ENCODE data around the gene KCNH1. TPM values are rescaled to one million over a fixed set of nuclear protein-coding genes. Genes with fewer than 3 reads are reported as not detected.

The KCNH1 gene
- total RNA-seq, 1 experiment from 2014 or later = not detected

DNA sequence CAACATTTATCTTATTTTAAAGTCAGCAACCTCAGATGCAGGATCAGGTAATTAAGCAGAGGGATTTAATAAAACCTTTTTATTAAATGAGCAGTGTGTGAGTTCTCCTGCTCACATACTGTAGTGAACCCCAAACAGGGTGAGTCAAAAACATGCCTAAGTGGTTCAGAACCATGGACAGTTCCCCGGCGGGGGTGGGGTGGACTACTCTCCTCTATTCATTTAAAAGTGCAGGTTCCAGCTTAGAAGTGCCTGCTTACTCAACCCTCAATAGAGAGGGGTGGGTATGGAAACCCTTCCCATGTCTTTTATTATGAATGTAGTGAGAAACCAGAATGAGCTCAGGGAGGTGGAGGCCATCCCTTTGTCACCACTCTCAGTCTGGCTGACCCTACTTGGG is 407.3 kb downstream of the KCNH1 start:
- DNase-seq (ENCODE audit: low spot score) = peak; percentile 19

DNA sequence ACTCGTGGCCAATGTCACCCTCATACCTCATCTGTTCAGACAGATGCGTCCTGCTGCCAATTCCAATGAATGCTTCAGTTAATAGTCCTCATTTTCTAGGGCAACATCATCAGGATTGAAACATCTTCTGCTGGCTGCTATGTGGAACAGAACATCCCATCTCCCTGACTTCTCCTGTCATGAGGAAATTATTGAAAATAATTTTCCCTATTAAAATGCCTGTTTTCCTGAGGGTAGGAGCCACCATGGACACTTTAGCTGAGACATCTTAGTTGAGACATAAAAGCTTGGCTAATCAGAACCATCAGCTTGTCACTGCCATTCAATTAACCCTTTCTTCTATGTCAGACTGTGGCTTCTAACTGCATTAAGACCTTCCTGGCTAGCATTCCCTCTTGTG is 409.2 kb downstream of the KCNH1 start:
- DNase-seq (ENCODE audit: low spot score) = no peak

DNA sequence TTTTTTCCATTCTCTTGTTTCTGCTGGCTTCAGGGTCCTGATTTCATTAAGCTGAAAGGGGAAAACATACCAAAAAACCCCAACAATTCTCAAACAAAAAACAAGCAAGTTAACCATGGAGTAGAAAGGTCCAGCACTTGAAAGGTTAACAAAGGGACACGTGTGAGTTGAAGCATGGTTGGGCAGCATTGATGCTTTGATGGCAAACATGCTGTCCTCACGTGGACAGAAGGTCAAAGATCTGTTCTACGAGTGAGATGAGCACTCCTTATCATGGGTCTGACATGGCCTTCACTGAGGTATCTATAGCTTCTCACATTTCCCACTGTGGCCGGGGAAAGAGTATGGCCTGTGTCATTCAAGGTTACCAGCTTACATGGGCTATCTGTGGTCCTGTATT is 410.3 kb downstream of the KCNH1 start:
- DNase-seq (ENCODE audit: low spot score) = no peak

DNA sequence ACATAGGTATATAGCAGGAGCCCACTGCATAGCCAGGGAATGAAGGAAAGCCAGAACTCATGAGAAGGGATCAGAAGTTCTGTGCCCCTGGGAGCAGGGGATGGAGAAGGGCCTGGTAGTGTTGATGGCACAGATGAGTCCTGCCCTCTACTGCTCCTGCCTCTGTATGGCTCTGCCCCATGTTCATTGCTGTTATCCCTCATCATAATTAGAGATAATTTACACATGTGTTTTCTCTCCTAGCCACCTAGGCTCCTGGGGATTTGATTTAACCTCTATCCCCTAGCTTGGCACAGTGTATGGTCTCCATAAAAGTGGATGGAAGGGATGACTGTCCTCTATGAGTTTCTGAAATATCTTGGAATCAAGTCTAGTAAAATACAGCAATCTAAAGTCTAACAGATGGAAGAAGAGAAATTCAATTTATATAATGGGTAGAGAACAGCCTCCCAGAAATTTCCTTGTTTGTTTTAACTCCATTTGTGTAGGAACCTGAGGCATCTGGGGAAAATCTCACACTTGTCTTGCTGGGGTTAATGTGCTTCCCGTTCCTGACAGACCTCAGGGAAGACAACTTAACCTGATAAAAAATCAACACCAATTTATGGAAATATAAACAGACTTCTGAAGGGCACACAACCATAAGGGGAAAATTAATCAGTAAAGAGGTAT is 411.4 kb downstream of the KCNH1 start:
- no peak for DNase-seq (ENCODE audit: low spot score)

DNA sequence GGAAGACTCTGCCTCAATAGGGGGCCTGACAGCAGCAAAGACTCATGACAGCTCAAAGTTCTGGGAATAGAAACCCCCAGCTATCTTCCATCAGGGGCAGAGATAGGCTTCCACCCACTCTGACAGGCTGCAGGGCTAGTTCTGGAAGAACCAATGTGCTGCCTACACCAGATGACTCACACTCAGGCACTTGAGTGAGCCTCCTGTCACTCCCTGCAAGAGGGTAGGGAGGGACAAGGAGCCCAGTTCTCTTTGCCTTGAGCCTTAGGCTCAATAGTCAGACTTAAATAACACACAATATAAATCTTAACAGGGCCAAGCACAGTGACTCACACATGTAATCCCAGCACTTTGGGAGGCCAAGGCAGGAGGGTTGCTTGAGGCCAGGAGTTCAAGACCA is 418.9 kb downstream of the KCNH1 start:
- no peak for DNase-seq (ENCODE audit: low spot score)

DNA sequence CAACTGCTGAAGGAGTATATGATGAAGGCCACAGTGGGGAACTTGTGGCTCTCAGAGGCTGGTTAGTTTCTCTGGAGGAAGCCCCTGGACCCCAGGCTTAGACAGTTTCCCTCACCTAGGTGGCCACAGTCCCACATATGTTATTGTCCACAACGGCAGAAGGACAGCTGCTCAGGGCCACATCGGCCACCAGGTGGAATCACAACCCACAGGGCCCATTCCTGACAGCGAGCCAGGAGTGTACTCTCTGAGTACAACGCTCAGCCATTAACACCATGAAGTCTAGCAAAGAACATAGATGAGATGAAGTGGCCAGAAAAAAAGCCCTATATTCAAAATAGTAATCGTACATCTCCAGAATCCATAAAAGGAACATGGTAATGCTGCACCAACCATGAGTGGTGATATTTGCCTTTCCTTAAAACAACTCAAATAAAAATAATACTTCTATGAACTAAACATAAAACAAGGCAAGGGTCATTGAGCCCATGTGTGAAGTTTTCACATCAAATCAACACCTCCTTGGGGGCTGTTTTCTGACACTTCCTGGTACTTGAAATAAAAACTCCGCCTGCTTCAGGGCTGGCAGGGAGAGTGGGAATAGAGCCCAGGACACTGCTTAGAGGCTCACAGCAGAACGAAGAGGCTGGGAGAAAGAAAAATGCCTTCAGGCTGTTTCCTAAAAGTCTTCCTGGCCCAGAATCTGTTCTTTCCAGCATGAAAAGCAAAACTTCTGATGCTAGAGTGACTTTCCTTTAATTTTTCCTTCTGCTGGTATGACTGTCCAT is 421.9 kb downstream of the KCNH1 start:
- peak; percentile 25 for DNase-seq (ENCODE audit: low spot score)

DNA sequence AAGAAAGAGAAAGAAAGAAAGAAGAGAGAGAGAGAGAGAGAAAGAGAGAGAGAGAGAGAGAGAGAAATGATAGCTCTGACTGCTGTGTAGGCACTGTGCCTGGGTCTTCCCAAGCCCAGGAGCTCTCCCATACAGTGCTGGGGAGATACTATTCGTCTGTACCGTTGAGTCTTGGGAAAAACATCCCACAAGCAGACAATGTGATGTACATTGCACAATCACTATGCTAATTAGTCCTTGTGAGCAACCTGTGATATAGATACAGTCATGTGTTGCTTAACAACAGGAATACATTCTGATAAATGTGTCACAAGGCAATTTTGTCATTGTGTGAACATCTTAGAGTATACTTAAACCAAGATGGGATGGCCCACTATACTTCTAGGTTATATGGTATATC is 424.2 kb downstream of the KCNH1 start:
- no peak for DNase-seq (ENCODE audit: low spot score)

DNA sequence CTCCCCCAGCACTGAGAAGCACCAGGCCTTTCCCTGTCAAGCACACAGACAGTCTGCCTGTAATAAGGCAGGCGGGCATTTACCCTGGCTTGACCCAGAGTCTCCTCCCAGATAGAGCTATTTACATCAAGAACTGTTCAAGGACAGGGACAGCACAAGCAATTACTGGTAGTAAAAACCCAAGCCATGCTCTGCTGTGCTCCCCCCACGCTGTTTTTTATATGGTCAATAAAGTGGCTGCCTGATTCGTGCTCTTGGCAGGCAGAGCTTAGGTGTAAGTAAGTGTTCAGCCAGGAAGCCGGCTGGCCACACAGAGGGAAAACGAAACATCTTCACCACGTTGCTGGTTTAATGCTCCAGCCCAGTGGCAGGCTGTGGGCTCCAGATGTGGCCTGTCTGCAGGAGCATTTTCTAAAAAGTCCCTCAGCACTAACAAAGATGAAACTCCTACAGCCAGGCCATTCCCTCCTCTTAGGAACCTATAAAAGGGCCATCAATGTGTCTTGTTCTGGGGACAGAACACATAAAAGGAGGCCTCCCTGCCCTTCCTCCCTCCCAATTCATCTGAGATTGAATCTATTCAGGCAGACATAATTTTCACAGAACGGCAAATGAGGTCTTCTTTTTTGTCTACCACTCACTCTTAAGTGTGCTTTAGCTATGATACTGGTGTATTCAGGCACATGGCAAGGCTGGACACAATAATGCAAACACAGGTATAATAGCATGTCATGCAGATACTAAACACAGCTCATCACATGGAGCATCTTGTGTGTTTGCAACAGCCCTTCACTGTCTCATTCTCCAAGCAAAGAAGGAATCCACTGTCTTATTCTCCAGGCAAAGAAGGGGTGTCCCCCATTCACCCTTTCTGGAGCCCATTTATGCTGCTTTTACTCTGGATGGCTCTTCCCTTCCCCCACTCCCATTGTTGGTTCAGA is 426.4 kb downstream of the KCNH1 start:
- no peak for DNase-seq (ENCODE audit: low spot score)

DNA sequence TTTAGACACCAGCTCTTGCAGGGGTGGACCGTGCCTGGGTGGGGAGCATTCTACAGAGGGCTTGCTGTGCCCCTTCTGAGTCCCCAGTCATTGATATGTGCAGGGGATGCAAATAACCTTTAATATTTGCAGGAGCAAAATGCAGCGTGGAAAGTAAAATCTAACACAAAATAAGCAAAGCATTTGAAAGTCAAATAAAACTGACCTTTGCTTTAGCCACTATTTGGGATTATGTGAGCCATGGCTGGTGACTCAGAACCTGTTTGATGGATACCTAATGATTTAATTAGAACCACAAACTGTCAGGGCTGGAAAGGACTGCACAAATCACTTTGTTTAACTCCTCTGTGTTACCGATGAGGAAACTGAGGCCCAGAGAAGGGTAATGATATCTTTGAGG is 427.7 kb downstream of the KCNH1 start:
- no peak for DNase-seq (ENCODE audit: low spot score)

DNA sequence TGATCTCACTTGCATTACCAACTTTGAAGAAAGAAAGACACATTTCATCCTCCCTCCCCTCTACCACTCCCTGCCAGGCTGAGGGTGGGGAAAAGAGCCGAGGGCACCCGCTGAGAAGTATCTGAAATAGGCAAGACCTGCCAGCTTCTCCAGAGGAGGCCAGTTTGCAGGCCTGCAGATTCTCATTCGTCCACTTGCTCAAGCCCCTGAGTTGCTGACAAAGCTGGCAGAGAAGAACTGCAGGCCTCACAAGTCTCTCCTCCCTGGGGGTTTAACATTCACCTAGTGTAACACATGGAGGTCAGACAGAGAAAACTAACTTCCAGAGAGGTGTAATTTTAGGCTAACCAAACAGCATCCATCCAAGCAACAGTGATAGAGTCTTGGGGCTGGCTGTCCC is 428.9 kb downstream of the KCNH1 start:
- no peak for DNase-seq (ENCODE audit: low spot score)

DNA sequence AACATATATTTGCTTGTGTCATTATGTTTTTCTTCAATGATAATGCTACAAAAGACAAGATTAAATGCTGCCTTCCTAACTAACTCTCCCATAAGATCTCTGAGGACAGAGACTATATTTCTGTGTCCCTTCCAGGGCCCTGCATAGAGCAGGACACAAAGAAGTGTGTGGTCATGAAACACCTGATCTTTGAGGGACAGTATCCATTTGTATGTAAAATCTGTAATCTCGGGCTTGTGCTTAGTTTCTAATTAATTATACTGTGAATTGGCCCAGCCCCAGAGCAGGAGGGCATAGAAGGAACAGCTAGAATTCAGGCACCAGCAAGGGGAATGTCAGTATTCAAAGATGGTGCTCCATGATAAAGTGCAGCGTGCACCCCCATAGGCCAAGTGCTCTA is 430.4 kb downstream of the KCNH1 start:
- DNase-seq (ENCODE audit: low spot score) = no peak

DNA sequence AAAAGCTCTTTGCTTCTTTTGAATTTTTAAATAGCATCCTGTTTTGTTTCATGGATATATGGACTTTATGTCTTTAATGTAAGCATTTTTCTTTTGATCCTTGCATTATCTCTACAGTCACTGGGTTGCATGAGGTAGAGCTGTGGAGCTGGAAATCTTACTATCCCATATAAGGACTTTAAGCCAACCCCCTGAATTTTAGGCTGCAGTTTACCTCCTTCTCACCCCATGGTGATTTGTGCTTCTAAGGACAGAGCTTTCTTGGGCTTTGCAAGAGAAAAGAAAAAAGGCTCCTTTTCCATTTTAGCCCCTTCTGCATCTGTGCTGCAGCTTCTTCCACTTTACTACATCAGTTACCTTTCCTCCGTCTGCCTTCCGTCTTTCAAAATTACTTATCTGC is 431.4 kb downstream of the KCNH1 start:
- DNase-seq (ENCODE audit: low spot score) = no peak

DNA sequence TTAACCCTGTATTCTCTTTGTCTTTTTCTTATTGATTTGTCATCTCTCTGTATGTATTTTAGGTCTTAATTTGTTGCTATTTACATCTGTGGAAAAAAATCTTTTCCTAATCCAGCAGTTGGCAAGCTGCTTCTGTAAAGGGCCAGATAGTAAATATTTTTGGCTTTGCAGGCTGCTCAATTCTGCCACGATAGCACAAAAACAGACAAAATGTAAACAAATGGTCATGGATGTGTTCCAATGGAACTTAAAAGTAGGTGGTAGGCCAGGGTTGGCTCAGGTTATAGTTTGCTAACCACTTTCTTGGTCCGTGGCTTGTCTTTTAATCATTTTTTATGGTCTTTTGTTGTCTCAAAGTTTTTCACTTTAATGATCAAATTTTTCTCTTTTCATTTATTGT is 433.4 kb downstream of the KCNH1 start:
- DNase-seq (ENCODE audit: low spot score) = no peak

DNA sequence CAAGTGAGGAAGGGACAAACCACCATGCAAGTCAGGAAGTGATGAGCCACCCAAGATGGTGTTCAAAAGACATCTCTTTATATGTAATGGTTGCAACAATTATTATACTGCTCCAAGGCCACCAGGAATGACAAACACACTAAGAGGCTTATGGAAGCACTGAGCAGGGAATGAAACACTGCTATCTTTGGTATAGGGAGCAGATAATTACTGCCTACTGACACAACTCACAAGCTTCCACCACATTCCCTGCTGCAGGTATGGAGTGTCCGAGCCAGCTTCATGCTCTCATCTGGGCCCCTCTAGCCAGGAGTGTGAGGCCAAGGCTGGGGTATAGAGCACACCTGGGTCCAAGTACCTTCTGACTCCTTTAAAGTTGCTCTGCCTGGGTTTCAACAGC is 433.9 kb downstream of the KCNH1 start:
- no peak for DNase-seq (ENCODE audit: low spot score)

DNA sequence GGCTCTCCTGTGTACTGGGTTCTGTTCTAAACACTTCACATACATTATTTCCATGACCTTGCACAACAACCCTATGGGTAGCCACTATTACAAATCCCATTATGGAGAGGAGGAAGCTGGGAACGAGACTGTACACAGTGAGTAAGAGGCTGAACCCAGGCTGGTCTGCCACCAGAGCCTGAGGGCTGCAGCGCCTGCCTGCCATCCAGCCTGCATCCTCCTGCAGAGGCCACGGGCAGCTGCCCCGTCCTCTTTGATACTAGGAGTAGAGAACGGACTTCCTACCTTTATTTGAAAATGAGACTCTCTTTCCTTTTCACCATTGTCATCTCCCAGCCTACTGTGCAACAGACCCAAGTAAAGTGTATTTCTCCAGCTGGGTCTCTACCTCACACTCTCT is 435.3 kb downstream of the KCNH1 start:
- DNase-seq (ENCODE audit: low spot score) = no peak

DNA sequence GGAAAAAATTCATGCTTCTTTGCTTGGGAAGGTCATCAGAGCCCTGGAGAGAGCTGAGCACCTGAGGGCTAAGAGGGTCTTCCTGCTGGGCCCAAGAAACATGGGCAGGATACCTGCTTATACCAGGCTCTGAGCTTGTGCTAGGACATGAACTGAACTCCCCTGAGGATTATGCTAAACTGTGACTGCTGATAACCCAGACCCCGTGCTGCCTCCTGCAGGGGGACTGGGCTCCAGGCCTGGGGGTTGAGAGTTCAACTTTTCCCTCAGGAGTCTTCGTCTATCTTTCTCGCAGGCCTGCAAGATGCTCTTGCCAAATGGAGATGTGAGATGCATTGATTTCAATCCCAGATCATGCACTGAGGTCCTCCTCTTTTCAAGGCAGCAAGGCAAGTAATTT is 436.8 kb downstream of the KCNH1 start:
- DNase-seq (ENCODE audit: low spot score) = no peak

DNA sequence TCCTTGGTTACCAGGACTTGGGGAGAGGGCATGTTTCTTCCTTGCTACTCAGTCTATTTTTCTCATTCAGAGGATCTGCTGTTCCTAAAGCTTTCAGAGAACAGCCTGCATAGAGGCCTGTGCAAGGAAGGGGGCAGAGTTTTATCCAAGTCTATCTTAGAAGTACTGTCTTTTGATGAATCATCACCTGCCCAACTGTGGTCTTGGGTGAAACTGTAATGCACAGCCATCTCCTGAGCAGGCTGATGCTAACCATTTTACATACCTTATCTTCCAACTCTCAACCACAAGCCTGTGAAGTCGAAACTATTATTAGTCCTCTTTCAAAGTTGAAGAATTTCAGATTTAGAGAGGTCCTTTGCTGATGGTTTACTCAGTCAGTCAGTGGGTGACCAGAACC is 437.2 kb downstream of the KCNH1 start:
- no peak for DNase-seq (ENCODE audit: low spot score)

DNA sequence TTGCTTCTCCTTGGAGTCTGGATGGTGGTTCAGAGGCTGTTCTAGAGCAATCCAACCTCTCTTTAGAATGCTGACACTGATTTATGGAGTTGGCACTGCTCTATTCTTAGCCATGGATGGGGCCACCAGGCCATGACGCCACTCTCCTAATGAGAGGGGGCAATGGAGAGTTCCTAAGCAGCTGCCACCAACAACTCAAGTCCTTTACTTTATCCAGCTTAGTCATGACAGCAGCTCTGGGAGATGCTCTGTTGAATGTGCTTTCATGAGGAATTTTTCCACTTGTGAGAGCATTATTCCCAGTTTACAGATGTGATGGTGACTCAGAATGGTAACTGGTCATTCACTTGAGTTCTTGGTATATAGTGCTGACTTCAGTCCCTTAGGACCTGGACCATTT is 438.9 kb downstream of the KCNH1 start:
- DNase-seq (ENCODE audit: low spot score) = no peak

DNA sequence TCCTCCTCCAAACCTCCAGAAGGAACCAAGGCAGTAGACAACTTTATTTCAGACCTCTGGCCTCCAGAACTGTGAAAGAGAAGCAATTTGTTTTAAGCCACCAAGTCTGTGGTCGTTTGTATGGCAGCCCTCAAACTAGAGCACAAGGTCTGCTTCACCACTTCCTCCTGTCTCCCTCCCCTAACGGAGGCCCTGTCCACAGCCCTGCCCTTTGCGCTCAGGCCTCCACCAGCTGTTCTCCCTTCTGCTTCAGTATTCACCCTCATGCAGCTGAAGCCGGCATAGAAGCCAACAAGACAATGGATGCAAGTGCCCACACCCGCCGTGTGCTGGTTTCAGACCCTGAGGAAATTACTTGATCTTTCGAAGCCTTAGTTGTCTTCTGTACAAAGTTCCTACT is 441.2 kb downstream of the KCNH1 start:
- DNase-seq (ENCODE audit: low spot score) = no peak

DNA sequence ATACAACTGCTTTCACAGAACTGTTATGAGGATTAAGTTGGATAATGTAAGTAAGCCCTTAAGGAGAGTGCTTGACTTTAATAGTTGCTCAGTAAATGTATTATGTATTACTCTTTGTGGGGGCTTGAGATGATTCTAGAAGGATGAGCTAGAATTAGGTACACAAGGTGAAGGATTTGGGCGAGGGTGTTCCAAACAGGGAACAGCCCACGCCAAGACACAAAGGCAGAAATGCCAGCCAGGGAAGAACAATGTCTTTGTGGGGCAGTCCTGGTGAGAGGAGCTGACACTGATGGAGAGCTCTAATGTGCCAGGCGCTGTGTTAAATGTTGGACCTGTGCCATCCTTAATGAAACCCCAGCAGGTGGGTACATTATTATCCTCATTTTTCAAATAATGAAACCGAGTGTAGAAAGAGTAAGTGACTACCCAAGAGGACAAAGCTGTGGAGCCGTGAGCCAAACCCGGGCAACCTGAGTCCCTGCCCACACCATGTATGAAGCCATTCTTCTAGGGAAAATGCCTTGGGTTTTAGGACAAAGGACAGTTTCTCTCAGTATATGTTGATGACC is 442.8 kb downstream of the KCNH1 start:
- no peak for DNase-seq (ENCODE audit: low spot score)

DNA sequence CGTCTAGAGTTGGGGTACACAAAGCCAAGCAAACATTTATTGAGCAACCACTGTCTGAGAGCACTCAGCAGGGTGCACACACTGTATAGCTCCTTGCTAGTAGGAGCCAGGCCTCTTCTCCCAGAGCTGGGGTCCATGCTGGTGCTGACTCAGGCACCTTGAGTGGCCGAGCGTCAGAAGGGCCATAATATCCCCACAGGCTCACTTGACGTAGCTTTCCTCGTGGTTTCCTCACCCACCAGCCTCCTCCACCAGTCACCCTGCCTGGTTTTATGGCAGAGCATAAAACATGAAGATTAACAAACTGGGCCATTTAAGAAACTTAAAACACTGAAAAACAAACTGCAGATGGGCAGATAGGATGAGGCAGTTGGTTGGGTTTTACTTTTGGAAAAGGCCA is 443.7 kb downstream of the KCNH1 start:
- DNase-seq (ENCODE audit: low spot score) = no peak

DNA sequence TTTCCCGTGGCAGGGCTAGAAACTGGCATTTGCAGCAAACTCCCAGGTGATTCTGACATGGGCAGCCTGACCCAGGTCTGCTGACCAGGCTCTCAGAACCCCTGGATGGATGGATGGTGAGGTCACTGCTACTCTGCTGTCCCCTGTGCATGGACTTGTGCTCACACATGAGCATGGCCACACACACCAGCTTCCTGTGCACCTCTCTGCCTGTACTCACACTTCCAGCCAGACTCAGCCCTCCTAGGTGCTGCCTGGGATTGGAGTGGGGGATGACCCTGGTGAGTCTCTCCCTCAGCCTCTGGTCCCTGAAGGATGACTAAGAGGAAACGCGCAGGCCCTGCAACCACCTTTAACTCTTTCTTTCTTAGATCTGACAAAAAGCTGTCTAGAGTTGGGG is 444.1 kb downstream of the KCNH1 start:
- DNase-seq (ENCODE audit: low spot score) = no peak

Measured in HT-29 (cell line).